Natural killer cell treated with Interleukin-12 subunit alpha and Interleukin-12 subunit beta and Interleukin-15 and Interleukin-18, amount 100 ng/mL, for 72 hours (primary cell): ENCODE results near the gene RACK1. TPM values are rescaled to one million over a fixed set of nuclear protein-coding genes. Genes with fewer than 3 reads are reported as not detected.
"Not testable (repeated sequence)": the region's sequence is repeated elsewhere in the genome, so short reads cannot be mapped to it uniquely, and the experiment has no call there.

Experiments
- ATAC-seq, 2 donors: fragments of 150-1000 bp; cut with Tn5 transposase in 1 of 2; sonication (Bioruptor Pico), chemical (Tn5 transposase) in 1 of 2; 2 replicates each; pipeline ENCODE4 v1.10.0; 2021
- DNase-seq: peaks from one replicate; pipeline ENCODE4 v3.0.0; 2022; ENCODE audit warnings: low spot score
- H3K27ac Mint-ChIP-seq, 2 donors: 1 replicate in 1 of 2; 2 replicates in 1 of 2; pipeline ENCODE4 v1.8.0; 2022; ENCODE audit warnings: mixed read lengths in 2 of 2, mild to moderate bottlenecking in 1 of 2, moderate library complexity in 1 of 2
- H3K27me3 Mint-ChIP-seq, 2 donors: 1 replicate in 1 of 2; 2 replicates in 1 of 2; pipeline ENCODE4 v1.8.0; 2022; ENCODE audit warnings: mixed read lengths in 2 of 2
- H3K36me3 Mint-ChIP-seq: one replicate; pipeline ENCODE4 v1.8.0; 2022; ENCODE audit warnings: mixed read lengths
- H3K4me1 Mint-ChIP-seq, 2 donors: 1 replicate in 1 of 2; 2 replicates in 1 of 2; pipeline ENCODE4 v1.8.0; 2022; ENCODE audit warnings: low read depth in 2 of 2, mixed read lengths in 2 of 2, mild to moderate bottlenecking in 1 of 2
- H3K4me3 Mint-ChIP-seq: one replicate; pipeline ENCODE4 v1.8.0; 2022; ENCODE audit warnings: mixed read lengths
- H3K9me3 Mint-ChIP-seq: 2 replicates; pipeline ENCODE4 v1.8.0; 2022; ENCODE audit warnings: mixed read lengths
- total RNA-seq, 2 donors: library from RNA; stranded (reverse); gene quantifications; one replicate each; pipeline ENCODE4 v1.2.3, GENCODE V29; 2022

RACK1 gene
- total RNA-seq, result 1,000 to 10,000 TPM; 1,525 to 1,671 TPM

DNA sequence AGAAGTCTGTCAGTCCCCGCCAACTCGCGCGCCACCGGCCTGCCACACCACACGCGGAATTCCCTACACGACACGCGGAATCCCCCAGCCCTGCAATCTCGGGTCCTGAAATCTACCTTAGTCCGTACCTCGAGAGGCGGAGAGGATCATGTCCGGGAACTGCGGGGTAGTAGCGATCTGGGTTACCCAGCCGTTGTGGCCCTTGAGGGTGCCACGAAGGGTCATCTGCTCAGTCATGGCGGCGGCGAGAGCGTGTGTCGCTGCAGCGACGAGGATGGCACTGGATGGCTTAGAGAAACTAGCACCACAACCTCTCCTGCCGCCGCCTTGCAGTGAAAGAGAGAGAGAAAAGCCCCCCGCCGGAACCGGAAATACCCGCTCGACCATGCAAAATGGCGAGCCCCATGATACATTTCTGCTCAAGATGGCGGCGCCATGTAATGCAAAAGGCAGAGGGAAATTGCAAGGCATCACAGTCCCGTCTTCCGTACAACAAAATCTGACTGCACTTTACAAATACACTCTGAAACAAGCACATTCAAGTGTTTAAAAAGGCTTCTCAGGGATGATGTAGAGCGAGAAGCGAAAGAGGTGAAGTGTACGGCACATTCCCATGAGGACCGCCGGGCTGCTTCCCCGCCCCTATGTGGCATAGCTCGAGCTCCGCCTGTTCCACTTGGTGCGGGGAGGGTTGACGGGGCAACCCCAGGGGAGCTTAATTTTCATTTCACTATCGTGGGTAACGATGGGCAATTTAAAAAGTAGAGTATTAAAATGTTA, at the start of gene RACK1:
TSS of gene RACK1 (minus strand) at position 343 of the 780 bp plus-strand sequence. CDS start at position 237, 106 bp downstream.
- Mint-ChIP-seq H3K4me3 (peak within 1 kb of the TSS; percentile 97), H3K27me3 (no peaks in the 10 kb centered on the region), H3K27ac (peak within 1 kb of the TSS; percentile 100), H3K36me3 (peaks cover 28% of the 10 kb centered on the region), H3K4me1 (peaks cover 56 to 65% of the 10 kb centered on the region in 2 donors), H3K9me3 (no peaks in the 10 kb centered on the region)
- DNase-seq (peak; percentile 91), ATAC-seq (peak; percentile 77 to 86)

DNA sequence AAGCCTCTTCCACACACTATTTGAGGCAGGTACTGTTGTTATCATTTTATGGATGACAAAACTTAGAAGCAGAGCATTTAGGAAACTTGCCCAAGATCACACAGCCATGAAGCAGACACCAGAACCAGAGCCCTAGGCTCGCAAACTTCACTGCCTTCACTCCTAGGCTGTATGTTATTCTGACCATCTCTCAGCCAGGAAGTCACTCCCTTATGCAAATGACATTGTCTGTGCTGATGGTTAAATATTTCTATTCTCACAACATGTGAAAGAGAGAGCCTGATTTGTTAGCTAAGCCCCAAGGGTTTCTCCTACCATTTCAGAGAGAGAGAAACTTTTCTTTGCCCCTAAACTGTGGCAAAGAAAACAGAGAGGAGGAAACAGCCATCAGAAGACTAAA, 43.6 kb upstream of the RACK1 start:
- H3K27ac Mint-ChIP-seq, H3K4me3 Mint-ChIP-seq, ATAC-seq, DNase-seq, H3K9me3 Mint-ChIP-seq, H3K27me3 Mint-ChIP-seq, H3K36me3 Mint-ChIP-seq, H3K4me1 Mint-ChIP-seq: not testable (repeated sequence)

DNA sequence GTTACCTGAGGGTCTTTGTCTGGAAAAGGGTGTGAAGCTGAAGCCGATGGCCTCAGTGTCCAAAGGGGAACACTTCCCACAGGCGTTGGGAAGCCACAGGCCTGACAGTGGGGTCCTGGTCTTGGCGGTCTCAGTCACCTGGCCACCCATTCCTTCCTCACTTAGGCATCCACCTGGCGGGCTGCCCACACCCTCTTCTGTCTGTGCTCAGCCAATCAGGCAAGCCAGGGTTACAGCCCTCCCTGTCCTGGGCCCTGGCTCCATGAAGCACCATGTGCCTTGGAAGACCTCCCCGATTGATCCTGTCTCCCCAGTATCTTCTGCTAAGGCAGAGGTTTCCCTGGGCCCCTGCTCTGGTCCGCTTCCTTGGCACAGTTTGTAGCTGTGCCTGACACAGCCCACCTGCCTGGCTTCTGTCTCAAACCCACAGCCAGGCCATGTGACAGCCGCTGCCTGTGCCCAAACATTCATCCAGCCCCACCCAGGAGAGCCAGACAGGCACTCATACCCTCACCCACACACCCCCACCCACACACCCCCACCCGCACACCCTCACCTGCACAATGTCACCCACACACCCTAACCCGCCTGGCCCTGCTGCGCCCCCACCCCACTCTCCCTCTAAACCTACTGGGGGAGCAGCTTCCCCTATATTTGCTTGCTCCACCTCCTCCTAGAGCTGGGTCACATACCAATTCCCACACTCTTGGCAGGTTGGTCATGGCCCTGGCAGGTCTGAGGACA, 42.4 kb upstream of the RACK1 start:
- H3K4me3 Mint-ChIP-seq, H3K27me3 Mint-ChIP-seq, H3K9me3 Mint-ChIP-seq, H3K27ac Mint-ChIP-seq, H3K36me3 Mint-ChIP-seq, DNase-seq, H3K4me1 Mint-ChIP-seq, ATAC-seq: not testable (repeated sequence)

DNA sequence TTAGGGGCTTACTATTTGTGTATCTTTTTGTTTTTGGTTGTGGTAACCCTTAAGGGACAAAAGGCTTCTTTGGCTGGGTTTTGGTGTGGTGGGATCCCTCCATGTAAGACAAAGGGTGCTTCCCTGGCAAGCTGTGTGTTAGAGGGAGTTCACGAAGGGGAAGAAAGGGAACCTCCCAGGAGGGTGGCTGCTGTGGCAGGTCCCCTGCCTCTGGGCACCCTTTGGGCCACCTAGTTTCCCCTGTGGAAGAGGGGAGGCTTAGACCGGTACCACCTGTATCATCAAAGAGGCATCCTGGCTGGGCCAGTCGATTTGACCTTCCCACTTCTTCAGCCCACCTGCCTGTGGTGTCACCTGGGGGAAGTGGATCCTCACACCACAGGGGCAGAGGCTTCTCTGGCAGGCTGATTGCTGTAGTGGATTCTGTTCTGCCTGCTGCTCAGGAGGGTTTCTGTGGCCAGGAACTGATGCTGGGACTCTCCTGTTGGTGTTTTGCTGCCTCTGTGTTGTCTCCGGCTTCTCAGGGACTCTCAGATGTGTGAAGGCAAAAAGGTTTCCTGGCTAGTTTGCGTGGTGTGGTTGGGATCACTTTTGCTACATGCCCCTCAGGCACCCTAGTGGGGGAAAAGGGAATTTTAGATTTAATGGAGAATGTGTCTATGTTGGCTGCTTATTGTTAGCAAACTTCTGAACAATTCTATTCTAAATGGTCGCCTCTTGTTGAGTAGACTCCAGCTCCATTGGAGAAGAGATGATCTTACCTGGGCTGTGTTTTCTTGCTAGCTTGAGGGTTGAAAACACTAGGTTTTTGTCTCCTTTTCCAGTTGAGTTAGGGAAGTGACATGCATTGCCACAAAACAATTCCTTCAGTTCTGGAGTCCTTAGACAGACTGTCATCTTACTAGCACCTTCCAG, 40.4 kb upstream of the RACK1 start:
- H3K27ac Mint-ChIP-seq, H3K36me3 Mint-ChIP-seq, ATAC-seq, H3K4me3 Mint-ChIP-seq, H3K4me1 Mint-ChIP-seq, H3K27me3 Mint-ChIP-seq, DNase-seq, H3K9me3 Mint-ChIP-seq: not testable (repeated sequence)

DNA sequence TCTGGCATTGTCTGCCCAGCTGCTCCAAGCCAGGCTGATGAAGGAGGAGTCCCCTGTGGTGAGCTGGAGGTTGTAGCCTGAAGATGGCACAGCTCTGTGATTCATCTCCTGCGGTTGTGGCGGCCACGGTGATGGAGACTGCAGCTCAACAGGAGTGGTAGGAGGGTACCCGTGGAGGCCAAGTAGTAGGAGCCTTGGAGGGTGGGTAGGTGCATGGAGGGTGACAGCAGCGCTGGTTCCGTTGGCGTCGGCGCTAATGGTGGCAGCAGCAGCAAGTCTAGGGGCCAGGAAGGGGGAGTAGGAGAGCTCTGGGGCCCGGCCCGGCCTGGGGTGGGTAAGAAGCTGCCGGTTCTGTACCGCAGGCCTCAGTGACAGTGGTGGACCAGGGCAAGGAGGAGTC, 39.6 kb upstream of the RACK1 start:
- Mint-ChIP-seq H3K4me1 (peaks cover 0 to 5% of the 10 kb centered on the region in 2 donors), H3K27me3 (no peaks in the 10 kb centered on the region), H3K36me3 (no peaks in the 10 kb centered on the region), H3K9me3 (no peaks in the 10 kb centered on the region), H3K4me3 (no peak overlapping the region), H3K27ac (no peak overlapping the region)
- ATAC-seq (no peak), DNase-seq (no peak)

DNA sequence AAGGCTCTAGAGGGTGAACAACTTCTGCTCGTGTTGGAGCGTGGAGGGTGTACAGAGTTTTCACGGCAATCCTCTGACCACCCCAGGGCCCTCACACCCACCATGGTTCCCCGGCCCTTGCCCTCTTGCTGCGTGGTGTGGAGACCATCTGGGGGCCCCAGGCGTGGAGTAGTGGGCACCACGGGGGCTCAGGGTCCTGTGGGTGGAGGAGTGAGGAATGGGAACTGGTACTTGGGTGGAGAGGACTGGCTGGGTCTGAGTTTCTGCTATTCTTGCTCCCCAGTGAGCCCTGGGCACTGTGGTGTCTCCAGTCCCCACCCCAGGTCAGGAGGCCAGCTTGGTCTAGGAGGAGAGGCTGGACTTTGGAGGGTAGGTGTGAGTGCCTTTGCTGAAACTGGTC, 39.2 kb upstream of the RACK1 start:
- Mint-ChIP-seq H3K9me3 (no peaks in the 10 kb centered on the region), H3K36me3 (no peaks in the 10 kb centered on the region), H3K4me3 (no peak overlapping the region), H3K27ac (no peak overlapping the region), H3K4me1 (peaks cover 0 to 5% of the 10 kb centered on the region in 2 donors), H3K27me3 (no peaks in the 10 kb centered on the region)
- ATAC-seq (no peak), DNase-seq (no peak)

DNA sequence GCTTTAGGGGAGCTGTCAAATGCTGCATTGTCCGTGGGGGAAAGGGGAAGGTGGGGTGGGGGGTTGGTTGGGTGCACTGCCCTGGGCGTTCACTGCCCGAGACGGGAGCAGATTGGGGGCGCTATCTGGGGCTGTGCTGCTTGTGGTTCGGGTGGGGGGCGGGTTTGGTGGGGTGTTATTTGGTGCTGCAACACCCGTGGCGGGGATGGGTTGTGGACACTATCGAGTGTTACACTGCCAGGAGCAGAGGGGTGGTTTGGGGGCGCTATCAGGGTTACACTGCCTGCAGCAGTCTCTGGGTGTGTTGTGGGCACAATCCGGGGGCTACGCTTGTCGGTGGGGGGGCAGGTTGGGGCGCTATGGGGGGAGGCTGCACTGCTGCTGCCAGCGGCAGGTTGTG, 38.7 kb upstream of the RACK1 start:
- H3K9me3 Mint-ChIP-seq, H3K4me3 Mint-ChIP-seq, DNase-seq, H3K27ac Mint-ChIP-seq, ATAC-seq, H3K27me3 Mint-ChIP-seq, H3K36me3 Mint-ChIP-seq, H3K4me1 Mint-ChIP-seq: not testable (repeated sequence)

DNA sequence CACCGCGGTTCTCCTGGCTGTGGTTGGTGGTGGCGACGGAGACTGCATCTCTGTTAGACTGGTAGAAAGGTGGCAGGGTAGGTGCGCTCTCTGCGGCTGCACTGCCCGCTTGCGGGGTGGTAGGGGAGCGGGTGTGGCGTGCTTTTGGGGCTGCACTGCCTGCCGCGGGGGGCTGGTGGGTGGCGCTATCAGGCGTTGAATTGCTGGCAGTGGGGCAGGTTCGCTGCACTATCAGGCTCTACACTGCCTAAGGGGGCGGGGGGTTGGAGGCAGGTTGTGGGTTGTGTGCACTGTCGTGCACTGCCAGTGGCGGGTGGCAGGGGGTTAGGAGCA, 38.2 kb upstream of the RACK1 start:
- H3K9me3 Mint-ChIP-seq, result no peaks in the 10 kb centered on the region
- ATAC-seq (no peak), DNase-seq (no peak)
- H3K27ac Mint-ChIP-seq, result no peak overlapping the region
- H3K4me3 Mint-ChIP-seq, result no peak overlapping the region
- H3K4me1 Mint-ChIP-seq, result no peaks in the 10 kb centered on the region
- no peaks in the 10 kb centered on the region for H3K27me3 Mint-ChIP-seq
- no peaks in the 10 kb centered on the region for H3K36me3 Mint-ChIP-seq

DNA sequence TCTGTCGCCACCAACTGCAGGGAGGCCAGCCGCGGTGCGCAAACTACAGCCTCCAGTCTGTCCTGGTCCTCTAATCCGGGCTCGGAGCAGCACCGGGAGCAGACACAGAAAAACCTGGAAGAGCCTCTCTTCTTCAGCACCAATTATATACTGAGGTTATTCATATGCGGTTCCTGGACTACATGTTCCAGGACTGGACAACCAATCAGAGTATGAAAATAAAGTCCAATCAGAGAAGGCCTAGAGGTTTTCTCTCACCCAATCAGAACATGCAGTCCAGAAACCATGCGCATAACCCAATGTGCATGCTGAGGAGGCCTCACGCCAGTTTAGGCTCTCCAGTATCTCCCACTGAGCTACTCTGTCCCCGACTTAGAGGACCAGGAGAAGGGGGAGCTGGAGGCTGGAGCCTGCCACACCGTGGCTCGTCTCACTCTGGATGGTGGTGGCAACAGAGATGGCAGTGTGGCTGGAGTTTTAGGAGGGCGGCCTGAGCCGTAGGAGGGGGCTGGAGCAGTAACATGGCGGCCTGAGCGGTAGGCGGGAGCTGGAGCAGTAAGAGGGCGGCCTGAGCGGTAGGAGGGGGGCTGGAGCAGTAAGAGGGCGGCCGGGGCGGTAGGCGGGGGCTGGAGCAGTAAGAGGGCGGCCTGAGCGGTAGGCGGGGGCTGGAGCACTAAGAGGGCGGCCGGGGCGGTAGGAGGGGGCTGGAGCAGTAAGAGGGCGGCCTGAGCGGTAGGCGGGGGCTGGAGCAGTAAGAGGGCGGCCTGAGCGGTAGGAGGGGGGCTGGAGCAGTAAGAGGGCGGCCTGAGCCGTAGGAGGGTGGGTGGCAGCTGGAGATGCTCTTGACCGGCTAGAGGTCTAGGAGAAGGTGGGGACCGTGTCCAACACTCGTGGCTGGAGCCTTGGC, 37.6 kb upstream of the RACK1 start:
- ATAC-seq (no peak), DNase-seq (no peak)
- H3K27me3 Mint-ChIP-seq, result no peaks in the 10 kb centered on the region
- no peak overlapping the region for H3K27ac Mint-ChIP-seq
- no peak overlapping the region for H3K4me3 Mint-ChIP-seq
- no peaks in the 10 kb centered on the region for H3K4me1 Mint-ChIP-seq
- H3K36me3 Mint-ChIP-seq, result no peaks in the 10 kb centered on the region
- no peaks in the 10 kb centered on the region for H3K9me3 Mint-ChIP-seq

DNA sequence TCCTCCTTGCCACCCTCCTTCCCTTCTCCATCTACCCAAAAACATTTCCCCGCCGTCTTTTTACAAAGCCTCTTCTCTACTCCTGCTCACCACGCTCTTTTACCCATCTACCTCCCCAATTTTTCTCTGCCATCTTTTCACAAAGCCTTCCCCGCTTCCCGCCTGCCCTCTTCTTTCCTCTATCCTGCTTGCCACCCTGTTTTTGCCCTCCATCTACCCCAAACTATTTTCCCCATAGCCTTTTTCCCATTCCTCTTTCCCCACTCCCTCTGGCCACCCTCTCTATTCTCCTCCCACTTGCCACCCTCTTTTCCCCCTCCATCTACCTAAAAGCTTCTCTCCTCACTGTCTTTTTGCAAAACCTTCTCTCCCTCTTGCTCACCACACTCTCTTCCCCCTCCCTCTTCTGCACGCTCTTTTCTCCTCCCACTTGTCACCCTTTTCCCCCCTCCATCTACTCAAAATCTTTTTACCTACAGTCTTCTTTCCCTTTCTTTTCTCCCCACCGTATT, 36.6 kb upstream of the RACK1 start:
- no peaks in the 10 kb centered on the region for H3K27me3 Mint-ChIP-seq
- no peaks in the 10 kb centered on the region for H3K36me3 Mint-ChIP-seq
- no peaks in the 10 kb centered on the region for H3K9me3 Mint-ChIP-seq
- no peak overlapping the region for H3K4me3 Mint-ChIP-seq
- DNase-seq, result no peak
- H3K27ac Mint-ChIP-seq, result no peak overlapping the region
- H3K4me1 Mint-ChIP-seq, result no peaks in the 10 kb centered on the region
- ATAC-seq, result no peak

DNA sequence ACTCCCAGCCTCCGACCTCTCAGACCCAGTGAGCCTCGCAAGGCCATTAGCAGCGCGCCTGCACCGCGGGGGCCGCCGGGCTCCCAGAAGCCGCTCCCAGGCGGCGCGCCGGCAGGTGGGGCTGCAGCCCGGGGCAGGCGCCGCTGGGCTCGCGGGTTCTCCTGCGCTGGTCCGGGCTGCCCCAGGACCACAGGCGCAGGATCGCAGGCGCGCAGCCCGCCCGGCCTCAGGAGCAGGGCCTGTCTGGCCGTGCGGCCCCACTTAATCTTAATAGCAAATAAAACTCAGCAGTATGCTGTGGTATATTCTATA, 29.7 kb upstream of the RACK1 start:
- not testable (repeated sequence) for H3K27me3 Mint-ChIP-seq, H3K4me3 Mint-ChIP-seq, H3K27ac Mint-ChIP-seq, H3K36me3 Mint-ChIP-seq, DNase-seq, H3K4me1 Mint-ChIP-seq, H3K9me3 Mint-ChIP-seq
- ATAC-seq, result peak in 1 of 2 donors; percentile 61

DNA sequence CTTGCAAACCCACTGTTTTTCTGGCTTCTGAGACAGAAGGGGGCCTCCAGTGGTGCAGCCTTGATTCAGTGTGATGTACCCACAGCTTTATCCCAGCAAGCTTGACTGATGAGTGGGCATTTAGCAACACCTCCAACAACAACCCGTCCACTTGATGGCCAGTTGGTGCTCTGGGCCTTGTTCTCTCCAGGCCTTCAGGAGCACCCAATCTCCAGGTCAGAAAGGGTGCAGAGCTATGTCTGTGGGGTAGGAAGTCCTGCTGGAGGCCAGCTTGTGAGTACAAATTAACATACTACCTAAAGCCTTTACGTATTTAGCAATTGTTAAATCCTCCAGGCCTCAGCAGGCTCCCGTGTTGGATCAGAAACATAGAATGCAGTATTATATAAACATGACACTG, 27.4 kb upstream of the RACK1 start:
- ATAC-seq, result no peak
- Mint-ChIP-seq H3K36me3 (no peaks in the 10 kb centered on the region), H3K27me3 (no peaks in the 10 kb centered on the region), H3K9me3 (no peaks in the 10 kb centered on the region), H3K27ac (no peak overlapping the region), H3K4me3 (no peak overlapping the region), H3K4me1 (peaks cover 0 to 2% of the 10 kb centered on the region in 2 donors)
- no peak for DNase-seq

DNA sequence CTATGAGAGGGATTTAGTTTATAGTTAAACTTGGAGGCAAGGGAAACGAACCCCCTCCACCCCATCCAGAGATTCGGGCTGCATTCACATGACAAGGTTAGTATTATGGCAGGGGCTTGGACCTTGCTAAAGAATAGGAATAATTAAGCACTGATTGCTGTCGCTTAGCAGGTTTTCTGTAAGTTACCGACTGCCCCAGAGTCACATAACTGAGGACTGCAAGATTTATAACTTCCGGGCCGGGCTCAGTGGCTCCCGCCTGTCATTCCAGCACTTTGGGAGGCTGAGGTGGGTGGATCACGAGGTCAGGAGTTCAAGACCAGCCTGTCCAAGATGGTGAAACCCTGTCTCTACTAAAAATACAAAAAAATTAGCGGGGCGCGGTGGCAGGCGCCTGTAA, 24.2 kb upstream of the RACK1 start:
- H3K9me3 Mint-ChIP-seq, DNase-seq, H3K27ac Mint-ChIP-seq, H3K27me3 Mint-ChIP-seq, ATAC-seq, H3K36me3 Mint-ChIP-seq, H3K4me3 Mint-ChIP-seq: not testable (repeated sequence)
- H3K4me1 Mint-ChIP-seq, result peaks cover 3 to 15% of the 10 kb centered on the region in 2 donors
